ENCODE data around the gene KLF14. TPM values are rescaled to one million over a fixed set of nuclear protein-coding genes. Genes with fewer than 3 reads are reported as not detected.
"Not testable (repeated sequence)": the region's sequence is repeated elsewhere in the genome, so short reads cannot be mapped to it uniquely, and the experiment has no call there.

KLF14 gene
- total RNA-seq (under 1 TPM in 5 of 9 donors, not detected in 4; 0.09 to 0.15 (median 0.11) TPM), polyA plus RNA-seq (under 1 TPM in 1 of 2 donors, not detected in 1; 0.15 TPM)
- long read RNA-seq, donor 1, partial matches to known transcripts = 0 of 2 reads
- long read RNA-seq, donor 1, other reads (novel, unspliced or antisense) = 0 of 2 reads
- long read RNA-seq, donor 2 = 0 reads
- long read RNA-seq, donor 3 = 0 reads

- intact Hi-C loops (cut with DNase I) = no loop called here
- H3K36me3 ChIP-seq = no peaks in the 10 kb centered on the region
- DNase-seq (peak in 2 of 5 donors; percentile 24 to 31), ATAC-seq (peak in 2 of 4 donors; percentile 34 to 52)
- peak within 1 kb of the TSS in 5 of 12 donors; percentile 1 to 55 (median 20) for H3K27ac ChIP-seq
- peaks cover 0 to 8% (median 0%) of the 10 kb centered on the region in 12 donors for H3K4me1 ChIP-seq
- peaks cover 2 to 45% (median 26%) of the 10 kb centered on the region in 12 donors for H3K9me3 ChIP-seq
- peaks cover 15 to 98% (median 53%) of the 10 kb centered on the region in 9 donors for H3K27me3 ChIP-seq
- no peak for TF ChIP-seq POLR2A (IDR thresholded peaks at IDR 0.05)
- TF ChIP-seq CTCF (IDR thresholded peaks at IDR 0.05) = no peak
- WGBS, 4 donors = 1 to 5% (median 4%) methylated on average over 34 to 100 of the region's 100 CpGs
- peak within 1 kb of the TSS; percentile 11 to 59 (median 50) for H3K4me3 ChIP-seq
These were observed at the start of gene KLF14 for GRCh38 chr7:130733931-130734814. Gene KLF14 (minus strand): TSS chr7:130734207. CDS start chr7:130734033, 174 bp downstream.

- H3K4me3 ChIP-seq = no peak overlapping the region
- no peak for ATAC-seq
- H3K4me1 ChIP-seq = no peaks in the 10 kb centered on the region
- peaks cover 0 to 5% (median 0%) of the 10 kb centered on the region in 9 donors for H3K27me3 ChIP-seq
- H3K27ac ChIP-seq = no peak overlapping the region
- H3K9me3 ChIP-seq = peaks cover 0 to 6% (median 0%) of the 10 kb centered on the region in 12 donors
- TF ChIP-seq CTCF (IDR thresholded peaks at IDR 0.05) (no peak), POLR2A (IDR thresholded peaks at IDR 0.05) (no peak)
- no peak for DNase-seq
- intact Hi-C loops (cut with DNase I) = no loop called here
- H3K36me3 ChIP-seq = no peaks in the 10 kb centered on the region
These were observed 47.3 kb upstream of the KLF14 start for GRCh38 chr7:130781346-130781745.

DNA sequence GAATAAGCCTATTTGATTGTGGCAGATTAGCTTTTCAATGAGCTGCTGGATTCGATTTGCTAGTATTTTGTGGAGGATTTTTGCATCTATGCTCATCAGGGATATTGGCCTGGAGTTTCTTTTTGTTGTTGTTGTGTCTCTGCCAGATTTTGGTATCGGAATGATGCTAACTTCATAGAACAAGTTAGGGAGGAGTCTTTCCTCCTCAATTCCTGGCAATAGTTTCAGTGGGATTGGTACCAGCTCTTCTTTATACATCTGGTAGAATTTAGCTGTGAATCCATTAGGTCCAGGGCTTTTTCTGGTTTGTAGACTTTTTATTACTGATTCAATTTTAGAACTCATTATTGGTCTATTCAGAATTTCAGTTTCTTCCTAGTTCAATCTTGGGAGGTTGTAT, 43.4 kb upstream of the KLF14 start:
- Histone ChIP-seq H3K4me1 (no peaks in the 10 kb centered on the region), H3K27ac (no peak overlapping the region), H3K4me3 (no peak overlapping the region), H3K27me3 (peaks cover 0 to 4% (median 0%) of the 10 kb centered on the region in 9 donors), H3K9me3 (peaks cover 0 to 10% (median 0%) of the 10 kb centered on the region in 12 donors), H3K36me3 (no peaks in the 10 kb centered on the region)
- DNase-seq (no peak), ATAC-seq (no peak)
- no peak for TF ChIP-seq CTCF (IDR thresholded peaks at IDR 0.05)
- TF ChIP-seq POLR2A (IDR thresholded peaks at IDR 0.05) = no peak
- 49 to 77% (median 54%) methylated on average over 2 of the region's 2 CpGs for WGBS, 4 donors
- intact Hi-C loops (cut with DNase I) = no loop called here

DNA sequence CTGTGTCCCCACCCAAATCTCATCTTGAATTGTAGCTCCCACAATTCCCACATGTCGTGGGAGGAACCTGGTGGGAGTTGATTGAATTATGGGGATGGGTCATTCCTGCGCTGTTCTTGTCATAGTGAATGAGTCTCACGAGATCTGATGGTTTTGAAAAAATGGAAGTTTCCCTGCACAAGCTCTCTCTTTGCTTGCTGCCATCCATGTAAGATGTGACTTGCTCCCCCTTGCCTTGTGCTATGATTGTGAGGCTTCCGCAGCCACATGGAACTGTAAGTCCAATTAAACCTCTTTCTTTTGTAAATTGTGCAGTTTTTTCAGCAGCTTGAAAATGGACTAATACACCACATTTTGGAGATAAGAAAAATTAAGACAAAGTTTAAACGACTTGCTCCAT, 38.4 kb upstream of the KLF14 start:
- peaks cover 0 to 51% (median 20%) of the 10 kb centered on the region in 12 donors for H3K9me3 ChIP-seq
- H3K27me3 ChIP-seq; H3K27ac ChIP-seq; DNase-seq; H3K4me1 ChIP-seq; H3K4me3 ChIP-seq; H3K36me3 ChIP-seq; ATAC-seq; intact Hi-C loops (cut with DNase I): not testable (repeated sequence)
- 75 to 86% (median 86%) methylated on average over 5 of the region's 5 CpGs for WGBS, 4 donors

Data from heart left ventricle (tissue), 16 donors.